Fibroblast of the conjunctiva (primary cell): ENCODE measurements around the gene CD2AP.
"Not testable (repeated sequence)": the region's sequence is repeated elsewhere in the genome, so short reads cannot be mapped to it uniquely, and the experiment has no call there.

Experiments used
- DNase-seq: peaks from one replicate; pipeline ENCODE4 v3.0.0-alpha.2; 2010; ENCODE audit warnings: low read depth

The CD2AP gene

DNA sequence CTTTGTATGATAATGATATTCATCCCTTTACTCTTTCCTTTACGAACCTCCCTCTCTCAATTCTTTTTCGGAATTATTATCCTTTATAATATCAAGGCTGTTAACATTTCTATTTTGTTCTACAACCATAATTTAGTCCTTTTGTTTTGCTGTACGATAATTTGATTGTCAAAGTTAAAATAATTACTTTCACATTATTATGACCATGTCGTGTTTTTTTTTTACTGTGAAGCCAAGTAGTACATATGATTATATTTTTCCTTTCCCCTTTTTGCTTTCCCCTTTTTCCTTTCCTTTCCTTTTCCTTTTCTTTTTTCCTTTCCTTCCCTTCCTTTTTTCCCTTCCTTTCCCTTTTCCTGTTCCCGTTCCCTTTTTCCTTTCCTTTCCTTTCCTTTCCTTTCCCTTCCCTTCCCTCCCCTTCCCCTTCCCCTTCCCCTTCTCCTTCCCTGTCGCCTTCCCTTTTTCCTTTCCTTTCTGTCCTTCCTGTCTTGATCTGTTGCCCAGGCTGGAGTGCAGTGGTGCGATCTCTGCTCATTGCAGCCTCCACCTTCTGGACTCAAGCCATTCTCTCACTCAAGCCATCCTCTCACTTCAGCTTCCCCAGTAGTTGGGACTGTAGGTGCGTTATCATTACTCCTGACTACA, 19.5 kb downstream of the CD2AP start:
- no peak for DNase-seq

DNA sequence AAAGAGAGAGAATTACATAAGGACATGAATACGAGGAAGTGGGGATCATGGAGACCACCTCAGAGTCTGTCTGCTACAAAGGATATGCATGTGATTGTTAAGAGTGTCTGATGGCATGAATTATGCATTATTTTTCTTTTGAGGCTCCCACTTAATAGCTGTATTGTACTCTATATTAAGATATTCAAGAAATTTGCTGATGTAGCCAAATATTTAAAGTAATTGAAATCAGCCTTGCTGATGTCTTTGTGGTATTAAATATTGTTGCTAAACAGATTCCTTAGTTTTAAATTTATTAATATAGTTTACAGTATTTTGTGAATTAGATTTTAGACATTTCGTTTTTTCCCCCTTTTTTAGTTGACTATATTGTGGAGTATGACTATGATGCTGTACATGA, 25.3 kb downstream of the CD2AP start:
- DNase-seq = no peak

DNA sequence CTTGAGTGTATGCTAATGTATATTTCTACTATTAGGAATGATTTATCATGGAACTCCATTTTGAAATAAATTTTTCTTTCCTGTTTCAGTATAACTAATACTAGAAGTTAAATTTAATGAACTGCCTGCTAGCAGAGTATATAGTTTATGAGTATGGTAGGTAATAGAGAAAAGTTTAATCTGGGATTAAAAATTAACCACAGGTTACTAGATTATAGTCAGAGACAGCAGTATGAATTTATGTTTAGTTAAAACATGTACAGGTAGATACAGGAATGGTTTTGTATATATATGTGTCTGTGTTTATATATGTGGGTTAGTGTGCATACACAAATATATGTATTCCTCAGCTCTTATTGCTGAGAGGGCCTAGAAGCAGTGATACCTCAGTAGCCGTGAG, 32.3 kb downstream of the CD2AP start:
- DNase-seq = no peak

DNA sequence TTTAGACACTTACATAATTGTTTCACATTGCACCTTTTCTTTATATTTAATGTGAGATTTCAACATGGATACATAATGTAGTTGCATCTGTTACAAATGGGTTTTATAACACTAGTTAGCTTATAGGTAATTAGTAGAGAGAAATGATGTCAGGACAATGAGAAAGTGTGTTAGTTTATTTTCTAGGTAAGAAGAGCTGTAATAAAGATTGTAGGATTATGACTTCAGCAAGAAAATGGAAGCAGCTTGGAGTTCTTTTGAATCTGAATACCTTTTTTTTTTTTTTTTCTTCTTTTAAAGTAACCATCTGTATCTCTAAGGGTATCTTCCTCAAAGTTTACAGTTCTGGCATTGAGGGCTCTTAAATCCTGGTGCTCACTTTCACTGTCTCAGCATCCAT, 35.3 kb downstream of the CD2AP start:
- DNase-seq = no peak

DNA sequence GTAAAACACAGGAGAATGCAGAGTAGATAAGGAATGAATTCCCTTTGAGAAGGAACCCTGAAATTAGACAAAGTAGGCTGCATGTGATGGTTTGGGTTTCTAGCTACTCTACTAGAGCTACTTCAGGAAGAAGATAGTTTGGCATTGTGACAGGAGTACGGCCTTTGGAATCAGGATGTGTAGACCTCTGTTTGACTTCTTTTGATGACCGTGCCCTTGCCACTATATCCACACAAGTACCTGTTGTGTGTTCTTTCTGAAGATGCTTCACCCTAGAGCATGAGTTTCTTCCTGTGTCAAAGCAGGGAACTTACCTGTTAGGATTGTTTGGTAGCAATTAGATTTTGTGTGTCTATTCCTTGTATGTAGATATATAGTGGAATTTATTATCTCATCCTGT, 41.7 kb downstream of the CD2AP start:
- DNase-seq = no peak

DNA sequence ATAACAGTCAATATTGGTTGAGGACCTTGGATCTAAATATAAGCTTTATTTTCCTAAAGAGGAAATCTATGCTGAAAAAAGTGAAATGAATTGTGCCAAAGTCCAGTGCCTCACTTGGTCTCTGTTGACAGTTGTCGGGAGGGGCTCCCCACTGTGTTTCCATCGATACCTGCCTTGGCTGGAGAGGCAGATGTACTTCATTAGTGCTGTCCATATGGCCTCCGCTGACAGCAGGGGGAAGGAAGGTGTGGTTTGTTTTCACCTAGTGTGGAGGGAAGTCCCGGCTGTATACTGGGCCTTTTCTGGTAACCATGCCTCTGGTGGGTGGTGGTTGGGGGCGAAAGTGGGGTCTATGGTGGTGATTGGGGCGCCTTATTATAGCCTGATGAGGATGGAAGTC, 42.7 kb downstream of the CD2AP start:
- no peak for DNase-seq

DNA sequence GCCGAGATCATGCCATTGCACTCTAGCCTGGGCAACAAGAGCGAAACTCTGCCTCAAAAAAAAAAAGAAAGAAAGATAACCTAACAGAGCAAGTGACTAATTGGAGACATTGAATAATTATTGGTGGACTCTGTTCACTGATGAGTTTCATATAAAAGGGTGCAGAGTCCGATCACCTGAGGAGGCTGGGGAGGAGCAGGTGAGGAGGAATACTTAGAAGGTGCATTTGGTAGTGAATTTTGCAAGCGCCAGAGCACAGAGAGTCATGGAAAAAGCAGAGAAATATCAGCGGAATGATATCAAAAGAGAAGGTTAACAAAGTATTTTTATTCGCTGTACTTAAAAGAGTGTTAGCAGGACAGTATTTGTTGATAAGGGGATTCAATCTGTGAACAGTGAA, 44.4 kb downstream of the CD2AP start:
- no peak for DNase-seq

DNA sequence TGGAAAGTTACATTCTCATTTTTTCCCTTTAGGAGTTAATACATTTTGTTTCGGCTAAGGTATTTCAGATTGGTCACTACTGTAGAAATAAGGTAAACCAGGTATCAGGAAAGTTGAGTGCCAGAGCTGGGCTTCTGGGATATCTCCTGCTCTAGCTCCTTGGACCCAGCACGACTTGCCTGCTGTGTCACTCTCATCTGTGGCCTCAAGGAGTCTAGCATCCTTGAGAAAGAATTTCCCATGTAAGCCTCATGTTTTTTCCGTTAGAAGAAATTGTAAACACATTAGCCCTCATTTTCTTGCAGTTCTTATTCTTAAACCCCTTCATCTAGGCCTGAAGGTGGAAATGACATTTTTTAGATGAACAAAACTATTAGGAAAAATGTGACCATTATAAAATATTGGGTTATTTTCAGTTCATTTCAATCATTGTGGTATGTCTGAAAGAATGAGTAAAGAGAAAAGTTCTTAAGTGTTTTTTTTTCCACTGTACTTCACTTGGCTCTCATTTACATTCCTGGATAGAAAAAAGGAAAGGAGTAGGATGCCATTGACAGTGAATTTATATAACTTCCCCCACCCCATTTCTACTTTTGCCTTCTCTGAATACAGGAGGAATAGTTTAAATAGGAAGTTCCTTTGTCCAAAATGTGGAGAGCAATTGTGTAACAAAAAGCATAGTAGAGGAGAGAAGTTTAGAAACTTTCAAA, 46.7 kb downstream of the CD2AP start:
- no peak for DNase-seq

DNA sequence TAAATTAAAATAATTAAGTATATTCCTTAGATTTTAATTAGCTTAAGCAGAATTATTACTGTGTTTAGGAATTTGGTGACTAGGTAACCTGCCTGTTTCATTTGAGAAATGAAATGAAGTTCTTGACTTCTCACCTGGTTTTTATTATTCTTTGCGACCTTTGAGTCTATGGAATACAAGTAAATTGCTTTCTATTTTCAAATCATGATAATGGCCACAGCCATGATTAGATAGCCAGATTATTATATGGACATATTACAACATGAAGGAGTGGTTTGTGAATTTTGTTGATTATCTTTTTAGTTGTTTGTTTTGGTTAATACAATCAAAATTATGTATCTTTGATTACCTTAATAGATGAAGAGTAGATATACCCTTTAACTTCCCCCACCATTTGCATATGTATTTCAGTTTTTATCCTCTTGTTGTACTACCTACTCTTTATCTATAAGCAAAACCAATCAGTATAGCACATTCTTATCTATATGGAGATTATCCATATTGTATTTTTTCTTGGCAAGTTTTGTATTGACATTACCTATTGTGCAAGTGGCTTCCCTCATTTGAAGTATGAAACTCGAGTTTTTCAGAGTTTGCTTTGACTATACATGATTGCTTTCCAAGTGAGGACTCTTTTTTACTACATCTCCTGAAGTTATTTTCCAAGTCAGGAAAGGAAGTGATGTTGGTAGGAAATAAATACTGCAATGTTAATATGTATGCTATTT, 47.9 kb downstream of the CD2AP start:
- DNase-seq = no peak

DNA sequence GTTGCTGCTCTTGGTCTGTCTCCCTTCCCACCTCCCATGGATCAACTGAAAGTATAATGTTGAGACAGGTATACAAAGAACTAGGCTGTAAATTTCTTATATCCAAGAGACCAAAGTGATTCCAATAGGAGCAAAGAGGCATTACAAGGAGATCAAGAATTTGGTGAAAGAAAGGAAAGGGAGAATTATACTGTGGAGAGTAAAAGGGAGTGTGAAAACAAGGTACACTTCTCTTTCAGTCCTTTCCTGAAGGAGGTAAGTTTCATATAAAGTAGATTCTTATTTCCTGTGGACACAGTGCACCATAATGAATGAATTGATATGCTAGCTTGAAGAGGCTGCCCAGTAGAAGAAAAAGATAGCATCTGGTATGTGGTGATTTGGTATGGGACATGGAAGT, 49.7 kb downstream of the CD2AP start:
- DNase-seq = no peak

DNA sequence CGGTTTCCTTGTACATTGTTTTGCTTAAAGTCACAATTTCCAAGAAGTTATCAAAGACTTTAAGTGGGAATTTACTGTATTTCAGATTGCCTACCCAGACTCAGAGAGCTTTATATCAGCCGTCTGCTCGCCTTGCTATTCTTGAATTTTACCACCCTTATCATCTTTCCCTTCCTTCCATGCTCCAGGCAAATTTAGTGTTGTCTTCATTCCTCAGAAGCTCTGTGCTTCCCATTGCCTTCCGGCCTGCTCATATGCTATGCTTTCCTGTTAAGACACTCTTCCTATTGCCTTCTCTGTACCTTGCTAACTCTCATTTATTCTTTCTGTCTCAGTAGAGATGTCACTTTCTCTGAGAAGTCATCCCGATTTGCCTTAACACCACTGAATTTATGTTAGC, 52.1 kb downstream of the CD2AP start:
- no peak for DNase-seq

DNA sequence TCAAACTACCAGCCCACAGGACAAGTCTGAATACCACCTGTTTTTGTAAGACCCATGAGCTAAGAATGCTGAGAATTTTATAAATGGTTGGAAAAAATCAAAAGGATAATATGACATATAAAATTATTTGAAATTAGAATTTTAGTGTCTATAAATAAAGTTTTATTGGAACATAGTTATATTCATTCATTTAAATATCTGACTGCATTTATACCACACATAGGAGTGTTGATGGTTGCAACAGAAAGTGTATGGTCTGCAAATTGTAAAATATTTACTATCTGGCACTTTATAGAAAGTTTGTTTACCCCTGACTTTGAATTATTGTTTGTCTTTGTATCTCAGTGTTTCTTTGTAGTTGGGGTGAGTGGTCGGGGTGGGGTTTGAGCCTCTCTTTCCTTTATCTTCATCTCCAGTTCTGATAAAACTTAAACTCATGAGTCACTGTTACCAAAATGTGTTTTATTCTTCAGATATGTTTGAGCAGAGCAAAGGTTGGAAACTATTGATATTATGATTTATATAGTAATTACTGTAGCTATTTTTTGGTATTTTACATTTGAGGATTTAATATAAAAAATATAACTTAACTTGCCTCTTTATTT, 55.5 kb downstream of the CD2AP start:
- DNase-seq = no peak

DNA sequence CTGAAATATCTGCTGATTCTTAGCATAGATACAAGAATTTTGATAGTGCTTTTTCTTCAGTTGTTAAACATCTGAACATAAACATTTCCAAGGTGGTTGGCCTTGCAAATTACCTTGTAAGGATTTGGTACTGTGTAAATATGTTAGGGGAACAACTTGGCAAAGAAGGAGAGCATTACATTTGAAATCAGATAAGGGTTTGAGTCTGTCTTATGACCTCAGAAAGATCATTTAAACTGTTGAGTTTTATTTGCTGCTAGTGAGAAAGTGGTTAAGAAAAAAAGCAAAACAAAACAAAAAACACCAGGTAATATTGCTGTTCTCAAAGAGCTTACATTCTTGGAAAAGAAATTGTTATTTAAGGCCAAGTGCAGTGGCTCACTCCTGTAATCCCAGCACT, 56.5 kb downstream of the CD2AP start:
- DNase-seq = no peak

DNA sequence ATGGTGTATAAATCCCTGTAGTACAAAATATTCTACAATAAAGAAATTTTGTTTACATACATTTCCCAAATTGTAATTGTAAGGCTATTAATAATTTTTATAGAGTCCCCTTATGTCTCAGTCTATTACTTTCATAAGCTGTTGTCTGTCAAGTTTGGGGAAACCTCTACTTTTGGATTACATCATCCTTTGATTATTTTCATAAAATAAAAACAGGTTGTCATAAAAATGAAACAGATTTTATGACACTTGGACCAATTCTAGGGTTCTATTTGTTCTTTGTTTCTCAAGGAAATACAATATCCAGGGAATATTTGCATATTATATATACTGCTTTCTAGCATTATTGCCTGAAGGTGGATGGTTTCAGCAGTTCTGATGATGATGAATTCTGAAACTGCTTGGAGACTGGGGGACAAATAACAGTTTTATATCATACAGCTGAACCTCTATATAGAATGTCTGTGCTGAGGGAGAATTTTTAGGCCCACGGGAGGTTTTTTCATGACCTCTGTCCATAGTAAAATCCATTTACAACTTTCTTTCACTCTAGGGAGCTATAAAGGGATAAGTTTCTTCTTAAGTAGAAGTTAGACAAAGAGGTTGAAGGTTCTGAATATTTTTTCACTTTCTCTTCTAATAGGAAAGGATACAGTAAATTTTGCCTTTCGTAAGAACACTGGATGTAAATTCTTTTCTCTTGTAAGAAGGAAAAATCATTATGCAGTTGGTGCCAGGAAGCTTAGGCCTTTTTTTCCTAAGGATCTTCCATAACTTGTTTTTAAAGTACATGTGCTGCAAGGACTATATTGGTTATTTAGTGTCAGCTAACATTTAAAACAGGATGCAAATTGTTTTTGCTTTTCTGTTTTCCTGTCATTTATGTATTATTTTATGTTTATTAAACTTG, 58.0 kb downstream of the CD2AP start:
- no peak for DNase-seq

DNA sequence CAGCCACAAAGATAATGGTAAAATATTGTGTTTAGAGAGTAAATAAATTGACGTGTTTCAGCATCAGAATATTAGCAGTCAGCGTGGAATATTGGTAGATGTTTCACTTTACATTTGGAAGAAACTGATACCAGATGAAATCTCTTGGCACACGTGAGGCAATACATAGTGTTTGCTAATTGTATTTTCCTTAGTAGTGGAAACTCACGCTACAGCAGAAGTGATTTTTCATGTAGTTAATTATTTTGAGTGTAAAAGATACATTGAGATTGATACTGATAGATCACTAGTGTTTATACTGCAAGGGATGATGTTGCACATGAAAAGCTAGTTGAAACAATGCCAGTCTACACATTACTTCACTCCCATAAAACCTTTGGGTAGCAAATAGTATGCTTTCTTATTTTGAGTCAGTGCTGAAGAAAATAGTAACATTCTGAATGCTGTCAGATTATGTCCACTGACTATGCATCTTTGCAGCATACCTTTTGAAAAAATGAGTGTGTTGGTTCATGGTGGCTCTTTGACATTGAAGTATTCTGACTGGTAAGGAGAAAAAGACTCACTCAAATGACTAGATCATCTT, 59.3 kb downstream of the CD2AP start:
- DNase-seq = no peak

DNA sequence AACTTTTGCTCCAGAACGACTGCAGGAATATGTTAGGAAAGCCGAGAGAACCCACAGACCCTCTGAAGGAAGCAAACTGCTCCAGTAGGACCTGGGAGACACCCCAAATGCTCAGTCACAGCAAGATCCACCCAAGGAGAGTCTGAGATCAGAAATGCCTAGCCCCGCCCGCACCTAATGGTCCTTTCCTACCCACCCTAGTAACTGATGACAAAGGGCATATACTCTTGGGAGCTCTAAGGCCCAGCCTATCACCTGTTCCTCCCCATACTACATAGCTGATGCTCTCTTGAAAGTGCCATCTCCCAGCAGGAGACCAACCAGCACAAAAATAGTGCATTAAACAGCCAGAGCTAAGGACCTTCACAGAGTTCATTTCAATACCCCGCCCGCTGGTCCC, 67.6 kb downstream of the CD2AP start:
- DNase-seq = no peak

DNA sequence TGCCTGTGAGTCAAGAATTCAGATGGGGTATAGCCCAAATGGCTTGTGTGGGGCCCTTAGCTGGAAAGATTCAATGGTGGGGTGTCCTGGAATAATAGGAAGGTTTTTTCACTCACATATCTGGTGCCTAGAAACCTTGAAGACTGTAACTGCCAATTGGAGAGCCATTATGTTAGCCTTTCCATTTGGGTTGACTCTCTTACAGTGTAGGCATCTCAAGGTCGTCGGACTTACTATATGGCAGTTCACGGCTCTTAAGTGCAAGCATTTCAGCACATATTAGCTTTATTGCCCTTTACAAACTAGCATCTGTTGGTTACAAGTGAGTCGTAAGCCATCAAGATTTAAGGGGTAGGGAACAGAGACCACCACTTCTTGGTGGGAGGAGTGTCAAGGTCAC, 74.1 kb downstream of the CD2AP start:
- no peak for DNase-seq

DNA sequence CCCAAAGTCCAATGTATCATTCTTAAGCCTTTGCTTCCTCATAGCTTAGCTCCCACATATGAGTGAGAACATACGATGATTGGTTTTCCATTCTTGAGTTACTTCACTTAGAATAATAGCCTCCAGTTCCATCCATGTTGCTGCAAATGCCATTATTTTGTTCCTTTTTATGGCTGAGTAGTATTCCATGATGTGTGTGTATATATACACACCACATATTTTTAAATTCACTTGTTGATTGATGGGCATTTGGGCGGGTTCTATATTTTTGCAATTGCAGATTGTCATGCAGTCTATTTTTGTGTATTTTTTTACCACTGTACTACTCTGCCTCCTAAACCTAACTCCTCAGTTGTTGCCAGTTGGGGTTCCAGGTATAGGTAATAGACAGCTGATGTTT, 74.7 kb downstream of the CD2AP start:
- no peak for DNase-seq

DNA sequence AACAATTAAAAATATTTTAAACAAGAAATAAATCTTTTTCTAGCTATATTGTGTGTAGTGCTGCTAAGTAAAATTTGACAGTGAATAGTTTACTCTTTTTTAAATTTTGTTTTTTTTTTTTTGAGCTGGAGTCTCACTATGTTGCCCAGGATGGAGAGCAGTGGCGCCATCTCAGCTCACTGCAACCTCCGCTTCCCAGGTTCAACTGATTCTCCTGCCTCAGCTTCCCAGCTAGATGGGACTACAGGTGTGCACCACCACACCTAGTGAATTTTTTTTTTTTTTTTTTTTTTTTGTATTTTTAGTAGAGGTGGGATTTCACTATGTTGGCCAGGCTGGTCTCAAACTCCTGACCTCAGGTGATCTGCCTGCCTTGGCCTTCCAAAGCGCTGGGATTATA, 75.7 kb downstream of the CD2AP start:
- not testable (repeated sequence) for DNase-seq

DNA sequence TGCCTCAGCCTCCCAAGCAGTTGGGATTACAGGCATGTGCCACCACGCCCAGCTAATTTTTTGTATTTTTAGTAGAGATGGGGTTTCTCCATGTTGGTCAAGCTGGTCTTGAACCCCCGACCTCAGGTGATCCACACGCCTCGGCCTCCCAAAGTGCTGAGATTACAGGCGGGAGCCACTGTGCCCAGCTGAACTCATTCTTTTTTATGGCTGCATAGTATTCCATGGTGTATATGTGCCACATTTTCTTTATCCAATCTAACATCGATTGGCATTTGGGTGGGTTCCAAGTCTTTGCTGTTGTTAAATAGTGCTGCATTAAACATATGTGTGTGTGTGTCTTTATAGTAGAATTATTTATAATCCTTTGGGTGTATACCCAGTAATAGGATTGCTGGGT, 78.9 kb downstream of the CD2AP start:
- DNase-seq = not testable (repeated sequence)

DNA sequence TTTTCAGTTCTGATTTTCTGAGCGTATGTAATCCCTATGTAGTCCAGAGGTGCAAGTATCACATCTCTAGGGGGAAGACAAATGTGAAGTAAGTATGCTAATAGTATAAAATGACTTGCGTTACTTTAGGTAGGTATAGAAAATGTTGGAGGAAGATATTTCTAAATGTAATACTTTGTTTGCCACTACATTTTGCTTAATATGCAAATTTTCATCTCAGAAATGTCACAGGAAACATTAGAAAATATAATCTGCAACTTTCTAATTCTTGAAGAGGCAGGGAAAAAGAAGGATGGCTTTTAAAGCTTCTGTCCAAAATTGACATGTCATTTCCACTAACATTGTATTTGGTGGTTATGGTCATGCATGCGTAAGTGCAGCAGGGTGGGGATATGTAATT, 85.6 kb downstream of the CD2AP start:
- no peak for DNase-seq

DNA sequence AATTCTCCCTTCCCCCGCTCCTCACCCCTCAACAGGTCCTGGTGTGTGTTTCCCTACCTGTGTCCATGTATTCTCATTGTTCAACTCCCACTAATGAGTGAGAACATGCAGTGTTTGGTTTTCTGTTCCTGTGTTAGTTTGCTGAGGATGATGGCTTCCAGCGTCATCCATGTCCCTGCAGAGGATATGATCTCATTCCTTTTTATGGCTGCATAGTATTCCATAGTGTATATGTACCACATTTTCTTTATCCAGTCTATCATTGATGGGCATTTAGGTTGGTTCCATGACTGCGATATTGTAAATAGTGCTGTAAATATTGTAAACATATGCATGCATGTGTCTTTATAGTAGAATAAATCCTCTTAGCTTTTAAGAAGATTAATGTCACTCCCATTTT, 89.0 kb downstream of the CD2AP start:
- DNase-seq = not testable (repeated sequence)
